ENCODE results near the gene AP5Z1. TPM values are rescaled to one million over a fixed set of nuclear protein-coding genes. Genes with fewer than 3 reads are reported as not detected.

The AP5Z1 gene
- total and polyA plus RNA-seq, 2 experiments from 2014 or later: 31.2 to 44.5 TPM

GRCh38 chr7:4787541-4787940 is 12.1 kb downstream of the AP5Z1 start:
- Histone ChIP-seq H3K27me3 (replicated peaks; ENCODE audit: insufficient read depth) (no peaks in the 10 kb centered on the region), H3K4me2 (ENCODE audit: unreplicated experiment) (no peak overlapping the region), H3K4me3 (no peak overlapping the region), H2AFZ (no peak overlapping the region), H3K9ac (no peak overlapping the region), H3K36me3 (ENCODE audit: low read depth) (peaks cover 8% of the 10 kb centered on the region; the same call in 1 of the 2 replicates), H3K4me1 (ENCODE audit: insufficient read depth) (no peaks in the 10 kb centered on the region), H4K20me1 (ENCODE audit: insufficient read depth) (no peaks in the 10 kb centered on the region), H3F3A (ENCODE audit: insufficient read depth) (no peaks in the 10 kb centered on the region), H3K9me2 (ENCODE audit: insufficient read depth) (no peaks in the 10 kb centered on the region), H3K27ac (no peak overlapping the region), H3K79me2 (ENCODE audit: insufficient read depth) (0 out of 2 replicates have a peak, but pooled peaks cover 3% of the 10 kb centered on the region), H3K9me3 (ENCODE audit: low read depth) (no peaks in the 10 kb centered on the region)
- DNase-seq: no peak
- in situ Hi-C loops (cut with MboI): no loop called here
- WGBS, 2 experiments (ENCODE audit: low coverage in 1 of 2, low lambda C conversion rate in 2 of 2, missing lambda C conversion rate in 2 of 2): 85 to 91% methylated on average over 12 to 13 of the region's 17 CpGs
- TF ChIP-seq EZH2 (IDR thresholded peaks at IDR 0.05; ENCODE audit: insufficient read depth, poor library complexity, severe bottlenecking) (no peak), EZH2phosphoT487 (IDR thresholded peaks at IDR 0.05; ENCODE audit: insufficient read depth, low read depth) (no peak)

GRCh38 chr7:4787947-4788626 is 12.7 kb downstream of the AP5Z1 start:
- no peaks in the 10 kb centered on the region for H4K20me1 ChIP-seq (ENCODE audit: insufficient read depth)
- H3K9me2 ChIP-seq (ENCODE audit: insufficient read depth): no peaks in the 10 kb centered on the region
- peaks cover 8% of the 10 kb centered on the region; the same call in 1 of the 2 replicates for H3K36me3 ChIP-seq (ENCODE audit: low read depth)

GRCh38 chr7:4788627-4789189 is 13.3 kb downstream of the AP5Z1 start:
- no peaks in the 10 kb centered on the region for H3K9me3 ChIP-seq (ENCODE audit: low read depth)
- no peak overlapping the region for H2AFZ ChIP-seq
- 96 to 97% methylated on average over 21 to 27 of the region's 27 CpGs for WGBS, 2 experiments (ENCODE audit: low coverage in 1 of 2, low lambda C conversion rate in 2 of 2, missing lambda C conversion rate in 2 of 2)
- H3F3A ChIP-seq (ENCODE audit: insufficient read depth): no peaks in the 10 kb centered on the region
- H3K27ac ChIP-seq: no peak overlapping the region
- DNase-seq: no peak
- no peak overlapping the region for H3K9ac ChIP-seq
- no peaks in the 10 kb centered on the region for H3K4me1 ChIP-seq (ENCODE audit: insufficient read depth)
- in situ Hi-C loops (cut with MboI): no loop called here
- peaks cover 8% of the 10 kb centered on the region; the same call in 1 of the 2 replicates for H3K36me3 ChIP-seq (ENCODE audit: low read depth)
- no peaks in the 10 kb centered on the region for H4K20me1 ChIP-seq (ENCODE audit: insufficient read depth)
- H3K4me2 ChIP-seq (ENCODE audit: unreplicated experiment): no peak overlapping the region
- H3K4me3 ChIP-seq: no peak overlapping the region
- H3K27me3 ChIP-seq (replicated peaks; ENCODE audit: insufficient read depth): no peaks in the 10 kb centered on the region
- H3K9me2 ChIP-seq (ENCODE audit: insufficient read depth): no peaks in the 10 kb centered on the region
- H3K79me2 ChIP-seq (ENCODE audit: insufficient read depth): no peaks in the 10 kb centered on the region
- TF ChIP-seq EZH2 (IDR thresholded peaks at IDR 0.05; ENCODE audit: insufficient read depth, poor library complexity, severe bottlenecking) (no peak), EZH2phosphoT487 (IDR thresholded peaks at IDR 0.05; ENCODE audit: insufficient read depth, low read depth) (no peak)

More at GRCh38 chr7:4787947-4788626, 12.7 kb downstream of the AP5Z1 start:
- no peaks in the 10 kb centered on the region for H3K4me1 ChIP-seq (ENCODE audit: insufficient read depth)
- WGBS, 2 experiments (ENCODE audit: low coverage in 1 of 2, low lambda C conversion rate in 2 of 2, missing lambda C conversion rate in 2 of 2): 84 to 86% methylated on average over 18 to 19 of the region's 23 CpGs
- H3K4me2 ChIP-seq (ENCODE audit: unreplicated experiment): no peak overlapping the region
- in situ Hi-C loops (cut with MboI): no loop called here
- TF ChIP-seq EZH2phosphoT487 (IDR thresholded peaks at IDR 0.05; ENCODE audit: insufficient read depth, low read depth) (no peak), EZH2 (IDR thresholded peaks at IDR 0.05; ENCODE audit: insufficient read depth, poor library complexity, severe bottlenecking) (no peak)
- no peak overlapping the region for H3K4me3 ChIP-seq
- no peak overlapping the region for H3K27ac ChIP-seq
- H3K27me3 ChIP-seq (replicated peaks; ENCODE audit: insufficient read depth): no peaks in the 10 kb centered on the region
- no peak for DNase-seq
- H3K9ac ChIP-seq: no peak overlapping the region
- no peak overlapping the region for H2AFZ ChIP-seq
- no peaks in the 10 kb centered on the region for H3F3A ChIP-seq (ENCODE audit: insufficient read depth)
- no peaks in the 10 kb centered on the region for H3K9me3 ChIP-seq (ENCODE audit: low read depth)
- no peaks in the 10 kb centered on the region for H3K79me2 ChIP-seq (ENCODE audit: insufficient read depth)

DNA sequence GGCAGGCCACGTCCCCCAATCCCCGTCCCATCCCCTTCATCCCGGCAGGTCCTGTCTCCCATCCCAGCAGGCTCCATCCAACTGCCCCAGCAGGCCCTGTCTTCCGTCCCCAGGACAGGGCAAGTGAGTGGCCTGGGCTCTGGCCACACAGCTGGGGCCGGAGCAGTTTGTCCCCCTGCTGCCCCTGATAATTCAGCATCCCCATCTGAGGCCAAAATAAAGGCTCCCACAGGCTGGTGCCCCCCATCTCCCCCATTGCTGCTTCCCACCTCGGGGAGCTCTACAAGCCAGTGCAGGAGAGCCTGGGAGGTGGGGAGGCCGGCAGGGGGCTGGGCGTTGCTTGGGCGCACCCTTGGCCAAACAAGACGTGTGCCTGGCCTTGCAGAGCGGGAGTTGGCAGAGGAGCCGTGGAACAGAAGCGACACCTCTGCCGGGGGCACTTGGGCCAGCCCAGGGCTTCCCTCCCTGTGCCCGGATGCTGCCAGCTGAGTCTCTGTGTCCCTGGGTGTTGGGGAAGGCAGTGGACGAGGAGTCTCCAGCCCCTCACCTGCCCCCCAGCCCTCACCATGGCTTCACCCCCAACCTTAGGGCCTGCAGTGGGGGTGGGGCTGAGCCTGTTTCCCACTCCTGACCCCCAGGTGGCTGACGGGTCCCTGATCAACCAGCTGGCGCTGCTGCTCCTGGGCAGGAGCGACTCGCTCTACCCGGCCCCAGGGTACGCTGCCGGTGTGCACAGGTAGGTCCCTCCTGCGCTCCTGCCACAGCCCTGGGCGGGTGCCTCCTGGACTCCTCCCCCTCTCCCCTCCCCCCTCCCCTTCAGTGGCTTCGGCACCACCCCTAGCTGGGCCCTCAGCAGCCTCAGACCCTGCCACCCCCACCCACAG is 14.0 kb downstream of the AP5Z1 start:
- H3K4me2 ChIP-seq (ENCODE audit: unreplicated experiment): no peak overlapping the region
- no peaks in the 10 kb centered on the region for H4K20me1 ChIP-seq (ENCODE audit: insufficient read depth)
- H3K4me1 ChIP-seq (ENCODE audit: insufficient read depth): no peaks in the 10 kb centered on the region
- H3F3A ChIP-seq (ENCODE audit: insufficient read depth): no peaks in the 10 kb centered on the region
- TF ChIP-seq EZH2 (IDR thresholded peaks at IDR 0.05; ENCODE audit: insufficient read depth, poor library complexity, severe bottlenecking) (no peak), EZH2phosphoT487 (IDR thresholded peaks at IDR 0.05; ENCODE audit: insufficient read depth, low read depth) (no peak)
- no peaks in the 10 kb centered on the region for H3K79me2 ChIP-seq (ENCODE audit: insufficient read depth)
- H3K36me3 ChIP-seq (ENCODE audit: low read depth): peaks cover 8% of the 10 kb centered on the region; the same call in 1 of the 2 replicates
- H3K9me3 ChIP-seq (ENCODE audit: low read depth): no peaks in the 10 kb centered on the region
- no peak overlapping the region for H3K4me3 ChIP-seq
- no peaks in the 10 kb centered on the region for H3K27me3 ChIP-seq (replicated peaks; ENCODE audit: insufficient read depth)
- no peak overlapping the region for H3K27ac ChIP-seq
- WGBS, 2 experiments (ENCODE audit: low coverage in 1 of 2, low lambda C conversion rate in 2 of 2, missing lambda C conversion rate in 2 of 2): 82 to 86% methylated on average over 13 to 26 of the region's 26 CpGs
- no peak for DNase-seq
- no peak overlapping the region for H2AFZ ChIP-seq
- no peak overlapping the region for H3K9ac ChIP-seq
- in situ Hi-C loops (cut with MboI): loop anchor here (10.0 kb wide), 1 partner anchor 295 kb away; no protein-coding TSS in a partner anchor
- H3K9me2 ChIP-seq (ENCODE audit: insufficient read depth): no peaks in the 10 kb centered on the region

Data from GM23248 (cell line).